Sciatic nerve (tissue), 2 donors: ENCODE data around the gene DDX39A. TPM values are rescaled to one million over a fixed set of nuclear protein-coding genes. Genes with fewer than 3 reads are reported as not detected.
A peak's percentile ranks its signal among the peaks of the same experiment; 100 is the strongest.
"Not testable (repeated sequence)": the region's sequence is repeated elsewhere in the genome, so short reads cannot be mapped to it uniquely, and the experiment has no call there.

Source experiments
- ATAC-seq: fragments of 200-7000 bp; cut with Tn5 transposase; one replicate; pipeline ENCODE4 v1.9.1; 2020; ENCODE audit warnings: mild to moderate bottlenecking, moderate library complexity
- DNase-seq: peaks from one replicate; pipeline ENCODE4 v3.0.0-alpha.2; 2020; ENCODE audit warnings: low spot score
- intact Hi-C: fragments of 100-400 bp; cut with DNase I; formaldehyde crosslinking; loops from one replicate; pipeline ENCODE4 v1.14.2; 2022
- total RNA-seq: library from RNA; stranded (reverse); fragmentation: NEBNext Ultra II Directional; extraction: Animal tissue kit (Norgen Biotek cat#: 25700); gene quantifications from one replicate; pipeline ENCODE4 v1.2.1, GENCODE V29; 2021
- donor health status: DM: no; HTN: no; CAD: no.
- donor health status: DM: no; HTN: no; CAD: no.

Gene DDX39A
- total RNA-seq, 1 donor from 2014 or later, result 44.2 TPM

- ATAC-seq, result not testable (repeated sequence)
Measured at GRCh38 chr19:14372384-14373077, 46.6 kb downstream of the DDX39A start.

GRCh38 chr19:14371301-14371821, 47.8 kb downstream of the DDX39A start:
- ATAC-seq, result no peak
- DNase-seq, result no peak
- intact Hi-C loops, result no loop called here

More at GRCh38 chr19:14372384-14373077, 46.6 kb downstream of the DDX39A start:
- DNase-seq, intact Hi-C loops: not testable (repeated sequence)

GRCh38 chr19:14370940-14371280, 48.2 kb downstream of the DDX39A start:
- DNase-seq (no peak), ATAC-seq (no peak)
- intact Hi-C loops, result no loop called here

- DNase-seq (no peak), ATAC-seq (no peak)
- intact Hi-C loops, result no loop called here
Measured at GRCh38 chr19:14370169-14370939, 48.8 kb downstream of the DDX39A start.

GRCh38 chr19:14369399-14370168, 49.6 kb downstream of the DDX39A start:
- intact Hi-C loops, result no loop called here
- peak; percentile 50 for ATAC-seq

GRCh38 chr19:14368011-14368513, 51.1 kb downstream of the DDX39A start:
- no peak for ATAC-seq
- DNase-seq, result no peak

More at GRCh38 chr19:14369399-14370168, 49.6 kb downstream of the DDX39A start:
- DNase-seq, result no peak

GRCh38 chr19:14367016-14367415, 52.1 kb downstream of the DDX39A start:
- intact Hi-C loops, result no loop called here
- ATAC-seq (no peak), DNase-seq (no peak)

More at GRCh38 chr19:14368011-14368513, 51.1 kb downstream of the DDX39A start:
- intact Hi-C loops, result no loop called here

- no peak for ATAC-seq
- peak; percentile 75 for DNase-seq
- intact Hi-C loops, result no loop called here
Measured at GRCh38 chr19:14366529-14366928, 52.6 kb downstream of the DDX39A start.

- ATAC-seq, intact Hi-C loops, DNase-seq: not testable (repeated sequence)
Measured at GRCh38 chr19:14364098-14364443, 55.1 kb downstream of the DDX39A start.

- ATAC-seq (peak; percentile 75), DNase-seq (peak; percentile 70)
Measured at GRCh38 chr19:14363183-14364097, 55.7 kb downstream of the DDX39A start.

GRCh38 chr19:14361824-14362223, 57.3 kb downstream of the DDX39A start:
- intact Hi-C loops, result no loop called here
- peak; percentile 19 for ATAC-seq
- no peak for DNase-seq

More at GRCh38 chr19:14363183-14364097, 55.7 kb downstream of the DDX39A start:
- intact Hi-C loops, result no loop called here

Other genes starting within 250 kb of the DDX39A start
- 11.8 TPM for gene ADGRL1, start 213.2 kb downstream of the DDX39A start, total RNA-seq
- 38.7 TPM for gene ADGRE5, start 37.9 kb downstream of the DDX39A start, total RNA-seq
- 116 TPM for gene PKN1, start 14.0 kb upstream of the DDX39A start, total RNA-seq
- 2.4 TPM for gene PTGER1, start 56.0 kb upstream of the DDX39A start, total RNA-seq
- 50.2 TPM for gene GIPC1, start 76.8 kb upstream of the DDX39A start, total RNA-seq
- 86.0 TPM for gene DNAJB1, start 99.1 kb upstream of the DDX39A start, total RNA-seq
- 101 TPM for gene TECR, start 110.3 kb upstream of the DDX39A start, total RNA-seq
- 130 TPM for gene NDUFB7, start 152.7 kb upstream of the DDX39A start, total RNA-seq
- gene CLEC17A, start 163.7 kb upstream of the DDX39A start, total RNA-seq, result 0.76 TPM